Measurements from ENCODE around the gene ANKRD44. TPM values are rescaled to one million over a fixed set of nuclear protein-coding genes. Genes with fewer than 3 reads are reported as not detected.

ANKRD44 gene
- total and polyA plus RNA-seq, 2 of the 8 experiments (the other 6 are each of a cell fraction or from before 2014, with no cell fraction given): 1.2 to 1.3 TPM

- TF ChIP-seq, protein P1, sequence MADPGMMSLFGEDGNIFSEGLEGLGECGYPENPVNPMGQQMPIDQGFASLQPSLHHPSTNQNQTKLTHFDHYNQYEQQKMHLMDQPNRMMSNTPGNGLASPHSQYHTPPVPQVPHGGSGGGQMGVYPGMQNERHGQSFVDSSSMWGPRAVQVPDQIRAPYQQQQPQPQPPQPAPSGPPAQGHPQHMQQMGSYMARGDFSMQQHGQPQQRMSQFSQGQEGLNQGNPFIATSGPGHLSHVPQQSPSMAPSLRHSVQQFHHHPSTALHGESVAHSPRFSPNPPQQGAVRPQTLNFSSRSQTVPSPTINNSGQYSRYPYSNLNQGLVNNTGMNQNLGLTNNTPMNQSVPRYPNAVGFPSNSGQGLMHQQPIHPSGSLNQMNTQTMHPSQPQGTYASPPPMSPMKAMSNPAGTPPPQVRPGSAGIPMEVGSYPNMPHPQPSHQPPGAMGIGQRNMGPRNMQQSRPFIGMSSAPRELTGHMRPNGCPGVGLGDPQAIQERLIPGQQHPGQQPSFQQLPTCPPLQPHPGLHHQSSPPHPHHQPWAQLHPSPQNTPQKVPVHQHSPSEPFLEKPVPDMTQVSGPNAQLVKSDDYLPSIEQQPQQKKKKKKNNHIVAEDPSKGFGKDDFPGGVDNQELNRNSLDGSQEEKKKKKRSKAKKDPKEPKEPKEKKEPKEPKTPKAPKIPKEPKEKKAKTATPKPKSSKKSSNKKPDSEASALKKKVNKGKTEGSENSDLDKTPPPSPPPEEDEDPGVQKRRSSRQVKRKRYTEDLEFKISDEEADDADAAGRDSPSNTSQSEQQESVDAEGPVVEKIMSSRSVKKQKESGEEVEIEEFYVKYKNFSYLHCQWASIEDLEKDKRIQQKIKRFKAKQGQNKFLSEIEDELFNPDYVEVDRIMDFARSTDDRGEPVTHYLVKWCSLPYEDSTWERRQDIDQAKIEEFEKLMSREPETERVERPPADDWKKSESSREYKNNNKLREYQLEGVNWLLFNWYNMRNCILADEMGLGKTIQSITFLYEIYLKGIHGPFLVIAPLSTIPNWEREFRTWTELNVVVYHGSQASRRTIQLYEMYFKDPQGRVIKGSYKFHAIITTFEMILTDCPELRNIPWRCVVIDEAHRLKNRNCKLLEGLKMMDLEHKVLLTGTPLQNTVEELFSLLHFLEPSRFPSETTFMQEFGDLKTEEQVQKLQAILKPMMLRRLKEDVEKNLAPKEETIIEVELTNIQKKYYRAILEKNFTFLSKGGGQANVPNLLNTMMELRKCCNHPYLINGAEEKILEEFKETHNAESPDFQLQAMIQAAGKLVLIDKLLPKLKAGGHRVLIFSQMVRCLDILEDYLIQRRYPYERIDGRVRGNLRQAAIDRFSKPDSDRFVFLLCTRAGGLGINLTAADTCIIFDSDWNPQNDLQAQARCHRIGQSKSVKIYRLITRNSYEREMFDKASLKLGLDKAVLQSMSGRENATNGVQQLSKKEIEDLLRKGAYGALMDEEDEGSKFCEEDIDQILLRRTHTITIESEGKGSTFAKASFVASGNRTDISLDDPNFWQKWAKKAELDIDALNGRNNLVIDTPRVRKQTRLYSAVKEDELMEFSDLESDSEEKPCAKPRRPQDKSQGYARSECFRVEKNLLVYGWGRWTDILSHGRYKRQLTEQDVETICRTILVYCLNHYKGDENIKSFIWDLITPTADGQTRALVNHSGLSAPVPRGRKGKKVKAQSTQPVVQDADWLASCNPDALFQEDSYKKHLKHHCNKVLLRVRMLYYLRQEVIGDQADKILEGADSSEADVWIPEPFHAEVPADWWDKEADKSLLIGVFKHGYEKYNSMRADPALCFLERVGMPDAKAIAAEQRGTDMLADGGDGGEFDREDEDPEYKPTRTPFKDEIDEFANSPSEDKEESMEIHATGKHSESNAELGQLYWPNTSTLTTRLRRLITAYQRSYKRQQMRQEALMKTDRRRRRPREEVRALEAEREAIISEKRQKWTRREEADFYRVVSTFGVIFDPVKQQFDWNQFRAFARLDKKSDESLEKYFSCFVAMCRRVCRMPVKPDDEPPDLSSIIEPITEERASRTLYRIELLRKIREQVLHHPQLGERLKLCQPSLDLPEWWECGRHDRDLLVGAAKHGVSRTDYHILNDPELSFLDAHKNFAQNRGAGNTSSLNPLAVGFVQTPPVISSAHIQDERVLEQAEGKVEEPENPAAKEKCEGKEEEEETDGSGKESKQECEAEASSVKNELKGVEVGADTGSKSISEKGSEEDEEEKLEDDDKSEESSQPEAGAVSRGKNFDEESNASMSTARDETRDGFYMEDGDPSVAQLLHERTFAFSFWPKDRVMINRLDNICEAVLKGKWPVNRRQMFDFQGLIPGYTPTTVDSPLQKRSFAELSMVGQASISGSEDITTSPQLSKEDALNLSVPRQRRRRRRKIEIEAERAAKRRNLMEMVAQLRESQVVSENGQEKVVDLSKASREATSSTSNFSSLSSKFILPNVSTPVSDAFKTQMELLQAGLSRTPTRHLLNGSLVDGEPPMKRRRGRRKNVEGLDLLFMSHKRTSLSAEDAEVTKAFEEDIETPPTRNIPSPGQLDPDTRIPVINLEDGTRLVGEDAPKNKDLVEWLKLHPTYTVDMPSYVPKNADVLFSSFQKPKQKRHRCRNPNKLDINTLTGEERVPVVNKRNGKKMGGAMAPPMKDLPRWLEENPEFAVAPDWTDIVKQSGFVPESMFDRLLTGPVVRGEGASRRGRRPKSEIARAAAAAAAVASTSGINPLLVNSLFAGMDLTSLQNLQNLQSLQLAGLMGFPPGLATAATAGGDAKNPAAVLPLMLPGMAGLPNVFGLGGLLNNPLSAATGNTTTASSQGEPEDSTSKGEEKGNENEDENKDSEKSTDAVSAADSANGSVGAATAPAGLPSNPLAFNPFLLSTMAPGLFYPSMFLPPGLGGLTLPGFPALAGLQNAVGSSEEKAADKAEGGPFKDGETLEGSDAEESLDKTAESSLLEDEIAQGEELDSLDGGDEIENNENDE (IDR thresholded peaks at IDR 0.05; ENCODE audit: insufficient replicate concordance, low read length): no peak
These were observed 32.8 kb downstream of the ANKRD44 start (continued) for GRCh38 chr2:197277794-197278193.

Data from H1 (cell line).